NCI-H82 (cell line): Measurements from ENCODE around the gene MVB12B.

ENCODE experiments used
- DNase-seq: peaks from one replicate; lab custom pipeline; 2025; lab: John Stamatoyannopoulos, UW

MVB12B gene

DNA sequence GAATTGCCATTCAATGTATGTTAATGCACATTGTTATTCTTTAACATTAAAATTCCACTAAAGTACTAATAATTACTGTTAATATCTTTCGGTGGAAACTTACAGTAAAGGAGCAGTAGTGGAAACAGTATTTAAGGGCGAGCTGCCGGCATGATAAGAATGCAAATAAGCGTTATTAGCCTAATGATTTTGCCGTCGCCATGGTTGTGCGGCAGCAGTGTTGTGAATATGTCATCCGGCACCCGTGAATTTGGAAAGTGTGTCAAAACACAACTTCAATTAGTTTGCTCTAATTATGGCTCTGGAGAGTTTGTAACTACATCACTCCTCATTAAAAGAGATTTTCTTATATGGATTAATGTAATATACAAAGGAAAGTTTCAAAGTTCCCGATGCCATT is 81.4 kb downstream of the MVB12B start:
- DNase-seq = no peak

DNA sequence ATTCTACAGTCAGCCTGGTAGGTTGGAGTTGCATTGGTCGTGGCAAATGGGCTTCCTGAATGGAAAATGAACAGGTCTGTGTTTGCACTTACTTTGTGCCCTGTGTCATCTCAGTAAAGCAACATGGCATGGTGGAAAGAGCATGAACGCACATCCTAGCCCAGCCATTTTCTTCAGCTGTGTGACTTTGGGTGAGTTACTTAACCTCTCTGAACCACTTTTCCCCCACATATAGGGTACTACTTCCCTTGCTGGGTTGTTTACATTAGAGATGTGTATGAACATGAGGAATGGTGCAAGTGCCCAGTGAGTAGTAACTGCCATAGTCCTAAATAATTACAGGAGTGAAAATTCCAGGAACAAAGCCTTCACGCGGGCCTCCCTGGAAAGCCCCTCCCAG is 83.6 kb downstream of the MVB12B start:
- no peak for DNase-seq

DNA sequence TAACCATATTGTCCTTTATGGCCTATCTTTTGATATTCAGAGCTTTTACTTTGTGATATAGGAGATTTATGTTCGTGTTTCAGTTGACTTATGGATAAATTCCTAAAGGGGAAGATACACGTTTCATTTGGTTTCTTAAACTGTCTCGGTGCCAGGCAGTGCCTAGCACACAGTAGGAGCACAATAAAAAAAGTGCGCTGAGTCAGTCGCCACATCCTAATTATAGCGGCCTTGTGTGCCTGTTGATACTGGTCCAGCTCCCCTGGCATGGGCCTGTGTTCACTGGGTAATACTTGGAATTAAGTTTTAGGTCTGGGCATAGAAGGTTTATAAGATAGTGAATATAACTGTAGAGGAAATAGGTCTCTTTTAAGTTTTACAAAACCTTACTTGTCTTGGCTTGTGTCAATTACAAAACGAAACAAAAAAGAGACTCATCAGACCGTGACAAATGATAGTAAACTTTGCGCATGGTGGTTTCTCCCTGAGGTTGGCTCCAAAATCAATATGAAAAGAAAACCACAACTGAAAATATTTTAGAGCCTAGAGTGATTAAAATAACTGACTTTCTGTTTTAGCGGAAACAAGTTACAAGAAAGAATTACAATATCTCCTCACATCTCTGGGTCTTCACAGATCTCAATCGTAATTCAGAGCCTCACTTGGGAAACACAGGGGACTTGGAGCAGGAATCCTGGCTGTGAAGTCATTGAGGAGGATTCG is 84.8 kb downstream of the MVB12B start:
- no peak for DNase-seq

DNA sequence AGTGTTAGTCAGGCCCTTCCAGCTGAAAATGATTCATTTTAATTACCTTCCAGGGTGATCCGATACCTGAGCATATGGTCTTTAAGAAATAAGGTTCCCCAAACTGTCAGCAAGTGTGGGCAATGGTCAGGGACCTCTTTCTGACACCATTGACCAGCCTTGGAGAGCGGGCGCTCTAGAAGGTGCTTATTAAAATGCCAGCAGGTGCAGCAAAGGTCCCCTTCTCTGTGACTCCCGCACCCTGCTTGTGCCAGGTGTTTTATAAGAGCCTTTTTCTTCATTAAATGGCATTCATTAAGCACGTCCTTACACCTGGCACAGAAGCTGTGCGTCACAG is 85.3 kb downstream of the MVB12B start:
- no peak for DNase-seq

DNA sequence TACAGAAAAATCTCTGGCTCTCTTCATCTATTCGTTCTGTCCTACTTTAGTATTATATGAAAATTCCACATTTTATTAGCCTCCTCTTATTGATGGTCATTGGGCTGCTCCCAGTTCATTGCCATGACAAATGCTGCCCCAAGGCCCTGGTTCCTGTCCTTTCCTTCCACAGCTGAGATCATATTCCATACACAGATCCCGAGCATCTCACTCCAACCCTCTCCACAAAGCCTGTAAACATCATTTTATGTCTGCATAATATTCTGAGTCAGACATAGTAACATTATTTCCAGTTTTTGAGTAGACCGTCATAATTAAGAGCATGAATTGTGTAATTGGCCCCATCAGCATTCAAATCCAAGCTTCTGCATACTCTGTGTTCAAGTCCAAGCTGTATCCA is 86.3 kb downstream of the MVB12B start:
- DNase-seq = no peak

DNA sequence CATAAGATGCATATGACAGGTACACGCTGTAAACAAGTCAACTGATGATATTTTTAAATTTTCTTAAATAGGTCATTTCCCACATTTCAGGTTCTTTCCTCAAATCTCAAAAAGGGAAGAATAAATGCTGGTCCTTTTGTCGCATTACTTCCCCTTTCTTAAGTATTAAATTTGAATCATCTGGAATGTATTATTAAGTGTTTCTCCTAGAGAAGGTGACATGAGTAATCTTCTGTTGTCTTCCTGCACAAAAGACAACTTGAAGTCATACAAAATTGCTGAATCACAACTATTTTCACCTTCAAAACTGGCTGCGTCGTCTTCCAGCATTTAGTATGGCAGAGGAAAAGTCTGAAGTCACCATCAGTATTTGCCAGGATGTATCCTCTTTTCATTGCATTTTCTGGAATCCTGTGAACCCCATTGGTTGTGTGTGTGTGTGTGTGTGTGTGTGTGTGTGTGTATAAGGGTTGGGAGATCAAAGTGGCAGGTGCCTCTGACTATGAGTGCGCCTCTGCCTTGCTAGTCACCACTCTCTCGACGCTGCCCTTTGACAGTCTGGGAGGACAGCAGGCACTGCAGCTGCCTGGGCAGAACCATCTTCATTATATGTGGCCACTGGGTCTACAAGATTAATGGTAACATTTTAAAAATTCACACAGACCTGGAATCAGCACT is 86.9 kb downstream of the MVB12B start:
- DNase-seq = no peak

DNA sequence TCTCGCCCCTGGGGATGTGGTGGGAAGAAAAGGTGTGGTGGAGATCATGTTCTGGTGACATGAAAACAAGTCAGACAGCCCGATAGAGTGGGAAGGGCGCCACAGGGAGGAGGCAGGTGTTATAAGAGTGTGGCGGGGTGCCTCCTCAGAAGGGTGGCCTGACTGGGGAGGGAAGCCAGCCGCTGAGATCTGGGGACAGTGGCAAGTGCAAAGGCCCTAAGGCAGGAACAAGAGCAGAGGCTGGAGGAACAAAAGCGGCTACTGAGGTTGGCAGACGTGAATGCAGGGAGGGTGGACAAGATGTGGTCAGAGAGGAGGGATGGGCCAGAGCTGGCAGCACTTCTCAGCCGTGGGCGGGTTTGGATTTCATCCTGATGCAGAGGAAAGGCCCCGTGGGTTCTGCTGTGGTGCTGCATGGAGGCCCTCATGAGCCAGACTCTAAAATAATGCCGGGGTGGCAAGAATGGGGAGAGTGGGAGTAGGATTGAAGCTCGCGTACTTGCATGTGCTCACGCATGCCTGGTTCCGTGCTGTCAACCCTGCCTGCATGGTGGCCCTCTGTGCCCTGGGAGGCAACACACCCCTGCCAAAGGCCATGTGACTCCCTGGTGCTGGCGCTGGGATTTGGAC is 89.2 kb downstream of the MVB12B start:
- DNase-seq = no peak

DNA sequence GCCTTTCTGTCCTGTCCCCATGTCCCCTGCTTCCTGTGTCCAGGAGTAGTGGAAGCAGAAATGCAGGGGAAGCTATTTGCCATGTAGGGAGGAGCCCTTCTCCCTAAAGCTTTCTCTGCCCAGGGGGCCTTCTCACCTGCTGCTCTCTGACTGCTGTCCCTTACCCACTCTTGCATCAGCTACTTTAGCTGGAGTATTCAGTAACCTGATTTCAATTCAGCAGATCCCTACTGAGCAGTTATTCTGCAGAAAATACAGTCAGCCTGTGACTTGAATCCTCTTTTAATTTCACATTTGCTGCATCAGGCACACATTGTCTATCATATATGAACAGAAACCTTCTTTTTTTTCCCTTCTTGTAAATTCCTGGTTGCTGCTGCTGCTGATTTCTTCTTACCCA is 90.4 kb downstream of the MVB12B start:
- DNase-seq = no peak

DNA sequence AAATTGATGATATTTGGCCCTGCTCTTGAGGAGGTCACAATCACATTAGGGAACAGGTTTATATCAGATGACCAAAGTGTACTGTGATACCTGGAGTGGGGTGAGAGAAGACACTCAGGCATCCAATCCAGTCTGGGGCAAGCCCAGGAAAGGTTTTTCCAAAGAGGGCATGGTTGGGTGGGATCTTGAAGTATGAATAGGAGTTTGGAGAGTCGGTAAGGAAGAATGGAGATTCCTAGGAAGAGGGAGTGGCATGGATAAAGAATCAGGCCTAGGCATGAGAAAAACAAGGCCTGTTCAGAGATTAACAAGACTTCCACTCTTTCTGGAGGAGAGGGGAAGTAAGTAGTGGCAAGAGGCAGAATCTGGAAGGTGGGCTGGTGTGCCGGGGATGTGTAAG is 91.1 kb downstream of the MVB12B start:
- no peak for DNase-seq

DNA sequence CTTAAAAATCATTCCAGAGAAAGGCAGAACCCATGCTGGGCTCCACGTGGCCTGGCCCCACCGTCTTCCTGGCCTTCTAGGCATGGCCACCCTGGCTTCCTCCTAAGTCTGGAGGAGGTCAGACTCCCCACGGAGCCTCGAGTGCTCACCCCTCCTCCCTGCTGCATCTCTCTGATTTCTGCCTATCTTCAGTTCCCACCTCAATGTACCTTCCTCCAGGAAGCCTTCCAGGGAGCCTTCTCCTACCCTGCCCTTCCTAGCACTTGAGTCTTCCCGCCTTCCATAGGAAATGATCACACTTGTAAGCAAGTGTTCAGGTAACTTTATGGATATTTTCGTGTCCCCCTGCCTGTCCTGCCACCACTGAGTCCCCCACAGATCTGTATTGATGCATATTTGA is 92.0 kb downstream of the MVB12B start:
- DNase-seq = no peak

DNA sequence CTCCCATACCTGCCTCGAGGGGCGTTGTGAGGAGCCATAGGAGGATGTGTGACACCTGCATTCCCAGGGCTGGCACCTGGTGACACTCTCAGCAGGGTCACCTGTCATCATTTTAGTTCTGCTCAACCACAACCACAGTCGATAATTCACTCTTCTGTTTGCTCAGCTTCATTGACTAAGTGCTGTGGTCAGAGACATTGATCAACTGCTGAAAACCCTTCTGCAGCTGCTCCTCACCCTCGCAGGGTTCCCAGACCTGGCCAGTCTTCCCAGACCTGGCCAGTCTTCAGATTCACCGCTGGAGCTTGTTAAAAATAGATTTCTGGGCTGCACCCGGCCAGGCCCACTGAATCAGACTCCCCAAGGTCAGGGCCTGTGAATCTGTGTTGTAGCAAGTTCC is 92.8 kb downstream of the MVB12B start:
- no peak for DNase-seq

DNA sequence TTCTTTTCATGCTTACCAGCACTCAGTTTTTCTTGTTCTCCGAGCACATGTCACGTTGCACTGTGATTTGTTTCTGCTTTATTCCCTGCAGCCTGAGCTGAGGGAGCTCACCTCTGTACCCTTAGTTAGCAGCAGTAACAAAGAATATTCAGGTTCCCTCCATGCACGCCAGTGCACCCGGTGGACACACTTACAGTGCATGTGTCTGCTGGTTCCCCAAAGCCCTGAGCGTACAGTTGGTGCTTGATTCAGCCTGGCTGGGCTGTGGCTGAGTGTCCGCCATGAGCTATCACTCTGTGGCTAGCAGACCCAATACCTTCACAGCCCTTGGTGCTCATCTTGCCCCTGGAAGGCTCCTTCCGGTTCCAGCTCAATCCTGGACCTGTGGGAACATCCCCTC is 93.5 kb downstream of the MVB12B start:
- DNase-seq = no peak

DNA sequence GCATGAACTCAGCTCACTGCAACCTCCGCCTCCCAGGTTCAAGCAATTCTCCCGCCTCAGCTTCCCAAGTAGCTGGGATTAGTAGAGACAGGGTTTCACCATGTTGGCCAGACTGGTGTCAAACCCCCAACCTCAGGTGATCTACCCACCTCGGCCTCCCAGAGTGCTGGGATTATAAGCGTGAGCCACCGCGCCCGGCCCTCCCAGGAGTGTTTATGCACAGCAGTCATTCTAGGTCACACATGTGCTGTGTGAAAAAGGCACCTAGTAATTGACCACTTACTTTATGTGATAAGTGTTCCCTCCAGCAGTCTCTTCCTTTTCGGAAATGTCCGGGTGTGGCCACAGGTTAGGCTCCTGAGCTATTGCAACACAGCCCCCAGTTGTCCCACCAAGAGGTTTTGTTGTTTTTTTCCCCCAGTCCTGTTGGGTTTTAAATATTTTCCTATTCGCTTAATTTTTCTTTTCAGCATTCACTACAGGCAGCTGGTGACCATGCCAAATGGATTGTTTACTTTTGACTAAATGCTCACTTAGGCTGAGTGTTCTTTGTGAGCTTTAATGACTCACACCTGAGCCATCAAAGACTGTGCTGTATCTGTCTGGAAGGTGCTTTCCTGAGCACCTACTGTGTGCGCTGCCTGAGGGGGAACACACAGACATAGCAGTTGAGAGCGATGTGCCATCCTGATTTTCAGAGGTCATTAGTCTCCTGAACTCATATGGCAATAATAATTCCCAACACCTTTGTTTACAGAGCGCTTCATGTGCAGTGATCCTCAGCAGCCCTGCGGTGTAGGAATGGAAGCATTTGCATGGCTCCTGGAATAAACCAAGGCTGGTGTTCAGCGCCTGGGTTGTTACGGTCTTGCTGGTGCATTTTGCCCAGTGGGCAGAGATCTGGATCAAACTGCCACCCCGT is 94.3 kb downstream of the MVB12B start:
- no peak for DNase-seq

DNA sequence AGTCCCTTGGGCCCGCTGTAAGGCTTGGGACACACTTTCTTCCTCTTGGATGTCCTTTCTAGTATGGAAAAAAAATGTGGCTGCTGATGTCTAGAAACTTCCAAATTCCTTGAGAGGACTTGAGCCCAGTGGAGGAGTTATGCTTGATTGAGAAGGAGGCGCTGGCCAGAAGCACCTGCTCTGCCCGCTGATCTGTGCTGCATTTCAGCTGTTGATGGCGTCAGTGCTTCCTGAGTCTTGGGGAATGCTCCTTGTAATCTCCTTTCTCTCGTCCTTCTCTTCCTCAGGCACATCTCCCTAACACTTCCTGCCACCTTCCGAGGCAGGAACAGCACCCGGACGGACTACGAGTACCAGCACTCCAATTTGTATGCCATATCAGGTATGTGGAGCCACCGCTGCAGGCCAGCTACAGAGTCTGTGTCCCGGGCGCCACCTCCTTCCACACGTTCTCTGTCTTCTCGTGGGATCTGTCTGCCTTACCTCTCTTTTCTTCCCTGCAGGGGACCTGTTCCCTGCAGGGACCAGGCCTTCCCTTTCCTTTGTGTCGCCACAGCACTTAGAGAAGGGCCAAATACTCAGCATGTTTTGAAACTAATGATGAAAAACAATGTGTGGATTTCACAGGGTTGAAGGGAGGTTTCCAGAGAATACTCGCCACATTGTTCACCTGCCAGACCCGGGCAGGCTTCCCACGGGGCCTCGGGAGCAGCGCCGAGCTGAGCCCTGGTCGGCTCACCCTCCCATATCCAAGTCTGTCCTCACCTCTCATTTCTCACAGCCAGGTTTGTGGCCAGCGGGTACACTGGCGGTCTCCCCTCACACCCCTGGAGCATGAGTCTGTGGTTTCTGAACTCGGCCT is 95.2 kb downstream of the MVB12B start:
- DNase-seq = no peak

DNA sequence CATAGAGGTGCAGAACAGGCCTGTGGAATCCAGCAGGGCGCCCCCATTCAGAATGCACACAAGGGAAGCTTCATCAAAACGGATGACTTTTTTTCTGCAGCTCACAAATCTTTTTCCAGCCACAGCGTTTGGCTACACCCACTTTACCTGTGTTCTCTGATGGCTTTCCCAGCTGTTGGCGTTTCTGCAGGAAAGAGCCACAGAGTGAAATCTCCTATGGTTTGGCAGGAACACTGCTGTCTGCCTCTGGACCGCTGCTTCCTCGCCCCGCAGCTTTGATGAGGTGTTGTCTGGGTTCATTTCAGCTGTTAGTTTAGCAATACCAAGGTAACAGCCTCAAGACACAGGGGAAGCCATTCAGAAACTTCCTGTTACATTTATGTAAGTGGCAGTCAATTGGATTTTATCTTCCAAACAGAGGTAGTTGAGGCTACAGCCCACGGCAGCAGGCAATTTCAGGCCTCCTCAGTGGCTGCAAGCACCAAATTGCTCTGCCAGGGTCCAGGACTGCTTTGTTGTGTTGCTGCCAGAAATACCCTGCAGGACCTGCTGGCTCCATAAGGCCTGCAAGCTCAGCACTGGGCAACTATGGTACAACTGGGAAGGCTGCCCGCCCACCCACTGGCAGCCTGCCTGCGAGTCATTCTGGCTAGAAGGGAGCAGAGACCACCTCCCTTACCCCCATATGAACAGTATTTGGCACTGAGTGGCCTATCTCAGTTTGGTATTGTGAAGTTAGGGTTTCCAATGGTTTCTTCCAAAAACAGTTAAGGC is 96.7 kb downstream of the MVB12B start:
- DNase-seq = no peak

DNA sequence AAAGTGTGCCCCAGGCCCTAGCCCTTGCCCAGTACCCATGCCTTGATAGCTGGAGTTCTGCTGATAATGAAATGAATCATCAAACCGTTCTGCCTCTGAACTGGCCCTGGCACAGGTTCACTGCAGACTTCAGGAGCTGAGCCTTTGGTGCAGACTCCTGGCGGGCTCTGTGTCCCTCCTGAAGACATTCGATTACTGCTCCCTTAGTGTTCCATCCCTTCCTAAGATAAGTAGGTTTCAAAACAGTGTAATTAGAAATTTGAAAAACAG is 97.2 kb downstream of the MVB12B start:
- DNase-seq = no peak

DNA sequence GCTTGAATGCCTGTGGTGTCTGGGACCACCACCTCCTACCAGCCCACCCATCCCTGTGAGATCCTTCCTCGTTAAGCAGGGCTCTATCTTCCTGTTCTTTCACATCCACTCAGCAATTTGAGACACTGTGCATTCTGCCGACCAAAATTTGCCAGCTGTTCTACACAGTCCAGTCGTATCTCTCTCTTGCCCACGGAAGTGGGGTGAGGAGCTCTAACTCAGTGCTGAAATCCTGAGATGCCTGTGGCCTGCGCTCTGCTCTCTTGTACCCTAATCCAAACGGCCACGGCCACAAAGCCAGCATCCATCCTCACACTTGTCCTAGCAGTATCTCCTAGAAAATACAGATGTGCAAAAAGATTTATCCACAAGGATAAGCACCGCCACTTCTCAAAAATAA is 97.9 kb downstream of the MVB12B start:
- no peak for DNase-seq

DNA sequence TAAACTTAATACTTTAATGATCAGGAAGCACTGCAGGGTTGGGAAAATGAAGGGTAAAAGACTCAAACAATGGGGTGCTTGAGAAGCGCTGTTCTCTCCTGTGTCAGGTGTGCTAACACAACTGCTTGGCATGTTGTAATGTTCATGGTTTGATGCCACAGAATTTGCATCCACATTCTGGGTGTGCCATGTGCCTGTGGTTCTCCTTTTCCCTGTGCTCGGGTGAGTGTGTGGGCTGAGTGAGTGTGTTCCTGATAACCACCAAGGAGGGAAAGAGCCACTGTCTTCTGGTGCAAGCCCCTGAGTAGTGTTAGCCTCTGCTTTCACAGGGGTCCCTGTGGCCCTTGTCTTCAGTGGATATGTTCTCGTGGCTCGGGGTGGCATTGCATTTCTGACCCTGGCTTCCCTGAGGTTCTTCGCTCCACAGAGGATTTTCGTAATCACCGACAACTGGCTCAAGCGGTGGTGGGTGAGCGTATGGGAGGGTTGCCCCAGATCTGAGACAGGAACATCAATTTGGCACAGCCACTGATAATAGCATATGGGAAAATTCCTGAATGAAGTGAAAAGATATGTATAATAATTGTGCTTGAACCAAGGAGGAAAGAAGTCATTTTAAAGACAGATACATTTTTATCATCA is 102.0 kb downstream of the MVB12B start:
- no peak for DNase-seq

DNA sequence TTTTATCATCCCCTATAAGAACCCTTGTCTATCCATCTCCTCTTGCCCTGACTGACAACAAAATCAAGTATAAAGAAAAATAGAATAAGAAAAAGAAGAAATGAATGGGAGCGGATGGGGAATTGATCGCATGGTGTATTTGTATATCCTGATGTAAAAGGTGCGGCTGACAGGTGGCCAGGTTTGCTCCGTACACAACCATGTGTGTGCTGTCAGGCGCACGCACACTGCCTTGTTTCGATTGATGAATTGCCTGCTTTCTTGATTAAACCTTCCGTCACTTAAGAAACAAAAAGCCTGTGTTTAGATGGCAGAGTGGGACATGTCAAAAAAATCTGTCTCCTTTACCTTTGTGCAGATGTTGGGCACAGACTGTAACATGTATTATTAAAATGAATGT is 102.6 kb downstream of the MVB12B start:
- DNase-seq = no peak

DNA sequence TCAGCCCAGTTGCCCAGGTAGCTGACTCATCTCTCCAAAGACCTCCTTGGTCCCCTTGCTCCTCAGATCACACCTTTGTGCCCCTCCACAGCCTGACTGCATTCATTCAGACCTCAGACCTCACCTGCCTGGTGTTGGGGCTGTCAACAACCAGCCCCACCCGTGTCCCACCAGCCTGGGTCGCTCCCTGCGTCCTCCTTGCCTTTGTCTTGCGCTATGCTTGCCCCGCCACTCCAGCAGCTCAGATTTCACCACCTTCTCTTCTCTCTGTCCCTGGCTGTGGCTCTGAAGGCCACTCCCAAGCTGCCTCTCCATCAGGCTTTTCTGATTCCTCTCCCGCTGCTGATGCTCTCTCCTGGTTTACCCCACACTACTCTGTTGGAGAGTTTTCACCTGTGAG is 103.5 kb downstream of the MVB12B start:
- DNase-seq = no peak
